A549 (cell line): ENCODE data around the gene ZNF438. TPM values are rescaled to one million over a fixed set of nuclear protein-coding genes. Genes with fewer than 3 reads are reported as not detected.

Experiments
- ATAC-seq, 2 experiments: fragments of 200-7000 bp in 1 of 2; fragments of >200 bp in 1 of 2; cut with Nextera tagmentation in 1 of 2; cut with Tn5 transposase in 1 of 2; 3 replicates each; pipeline versions ENCODE4 v1.8.0 to v1.9.1; 2018 to 2020; ENCODE audit warnings: mild to moderate bottlenecking in 1 of 2, moderate library complexity in 1 of 2
- CTCF ChIA-PET: fragments of 300-600 bp; sonication (Branson Sonifier 250); formaldehyde crosslinking; extraction: SDS; loops from one replicate; lab custom pipeline; 2021; ENCODE audit warnings: antibody characterized with exemption, inconsistent platforms; lab: Yijun Ruan, JAX
- POLR2A ChIA-PET: fragments of 350-600 bp; formaldehyde crosslinking; extraction: SDS; loops from one replicate; lab custom pipeline; 2021; ENCODE audit warnings: antibody characterized with exemption, inconsistent platforms; lab: Yijun Ruan, JAX
- DNase-seq, 2 experiments: peaks; one replicate each; pipeline versions ENCODE4 v3.0.0 to v3.0.0-alpha.2; 2011 to 2016; ENCODE audit warnings: low read depth in 1 of 2, low spot score in 1 of 2
- FAIRE-seq: peaks from 2 replicates; lab custom pipeline; 2011; peaks lifted over from hg19 to GRCh38; lab: Jason Lieb, UNC
- H3K27ac ChIP-seq, 2 experiments: fragments of >200 bp; sonication (Bioruptor Twin); formaldehyde crosslinking; 3 replicates each; pipeline ENCODE4 v1.5.1; 2016 to 2017
- H3K4me1 ChIP-seq: fragments of >200 bp; sonication (Bioruptor Twin); formaldehyde crosslinking; 3 replicates; pipeline ENCODE4 v1.6.1; 2016
- H3K4me2 ChIP-seq: fragments of >200 bp; sonication (Bioruptor Twin); formaldehyde crosslinking; 3 replicates; pipeline ENCODE4 v1.6.1; 2016
- H3K4me3 ChIP-seq: fragments of >200 bp; sonication (Bioruptor Twin); formaldehyde crosslinking; 3 replicates; pipeline ENCODE4 v1.5.1; 2016
- H3K9me3 ChIP-seq: fragments of >200 bp; sonication (Bioruptor Twin); formaldehyde crosslinking; 3 replicates; pipeline ENCODE4 v1.6.1; 2016
- BCL3 ChIP-seq: fragments of >200 bp; sonication (Bioruptor Twin); formaldehyde crosslinking; IDR thresholded peaks from 3 replicates; pipeline ENCODE4 v1.6.1; 2016
- BHLHE40 ChIP-seq: IDR thresholded peaks from 2 replicates; pipeline ENCODE4 v1.6.1; 2012; ENCODE audit warnings: low read depth, low read length, inconsistent platforms
- CBX8 ChIP-seq: fragments of 200-600 bp; sonication (generic); IDR thresholded peaks from 2 replicates; pipeline ENCODE4 v1.6.1; 2016
- CEBPB ChIP-seq, 2 experiments: fragments of >200 bp in 1 of 2; sonication (Bioruptor Twin) in 1 of 2; formaldehyde crosslinking in 1 of 2; IDR thresholded peaks; 2 replicates each; pipeline ENCODE4 v1.6.1; 2012 to 2016
- CHD2 ChIP-seq: fragments of 150-350 bp; IDR thresholded peaks from 2 replicates; pipeline ENCODE4 v1.6.1; 2014; ENCODE audit warnings: low read length; ENCODE audit not compliant: partially characterized antibody
- FOXS1 ChIP-seq: fragments of 250-450 bp; sonication (Bioruptor Pico); IDR thresholded peaks from 2 replicates; pipeline ENCODE4 v1.5.0; 2020; ENCODE audit warnings: mild to moderate bottlenecking, moderate library complexity
- GATA3 ChIP-seq: IDR thresholded peaks from 2 replicates; pipeline ENCODE4 v1.6.1; 2012; ENCODE audit warnings: borderline replicate concordance
- HES2 ChIP-seq: fragments of >200 bp; sonication (Bioruptor Twin); formaldehyde crosslinking; IDR thresholded peaks from 2 replicates; pipeline ENCODE4 v1.6.1; 2016
- HOXB13 ChIP-seq: fragments of 250-450 bp; sonication (Bioruptor Pico); IDR thresholded peaks from 2 replicates; pipeline ENCODE4 v1.5.0; 2020; ENCODE audit warnings: low read depth, mild to moderate bottlenecking, moderate library complexity
- JUNB ChIP-seq: fragments of >200 bp; sonication (Bioruptor Twin); formaldehyde crosslinking; IDR thresholded peaks from 2 replicates; pipeline ENCODE4 v1.6.1; 2016
- KDM5A ChIP-seq: fragments of 200-600 bp; sonication (generic); IDR thresholded peaks from 2 replicates; pipeline ENCODE4 v1.6.1; 2016; ENCODE audit warnings: antibody characterized with exemption, mild to moderate bottlenecking
- MAFK ChIP-seq: fragments of 450-650 bp; IDR thresholded peaks from 2 replicates; pipeline ENCODE4 v1.6.1; 2014; ENCODE audit not compliant: partially characterized antibody
- MAX ChIP-seq: IDR thresholded peaks from 2 replicates; pipeline ENCODE4 v1.6.1; 2012
- MAZ ChIP-seq: fragments of 150-350 bp; IDR thresholded peaks from 2 replicates; pipeline ENCODE4 v1.6.1; 2014; ENCODE audit warnings: antibody characterized with exemption, low read depth, low read length, borderline replicate concordance
- NFE2L2 ChIP-seq: fragments of 150-350 bp; conservative IDR thresholded peaks from 2 replicates; pipeline ENCODE4 v1.6.1; 2014; ENCODE audit warnings: low read length
- NPAS2 ChIP-seq: fragments of 250-450 bp; sonication (Bioruptor Pico); IDR thresholded peaks from 2 replicates; pipeline ENCODE4 v1.8.0; 2022; ENCODE audit warnings: mild to moderate bottlenecking, moderate library complexity, borderline replicate concordance
- NR3C1 ChIP-seq: fragments of >200 bp; sonication (Bioruptor Twin); formaldehyde crosslinking; IDR thresholded peaks from 3 replicates; pipeline ENCODE4 v1.6.1; 2017
- POLR2A ChIP-seq: IDR thresholded peaks from 2 replicates; pipeline ENCODE4 v1.6.1; 2012; ENCODE audit warnings: mild to moderate bottlenecking, low read length
- REST ChIP-seq: fragments of 200-600 bp; sonication (generic); IDR thresholded peaks from 2 replicates; pipeline ENCODE4 v1.6.1; 2016; ENCODE audit warnings: antibody characterized with exemption, mild to moderate bottlenecking, moderate library complexity
- SREBF2 ChIP-seq: fragments of 450-650 bp; IDR thresholded peaks from 2 replicates; pipeline ENCODE4 v1.6.1; 2014; ENCODE audit warnings: mild to moderate bottlenecking, moderate library complexity
- ZSCAN20 ChIP-seq: fragments of 250-450 bp; sonication (Bioruptor Pico); IDR thresholded peaks from 2 replicates; pipeline ENCODE4 v1.8.0; 2022; ENCODE audit warnings: mild to moderate bottlenecking, moderate library complexity
- WGBS: methylation state at CpG from one replicate; pipeline ENCODE4 v1.1.6; 2017; ENCODE audit errors: missing lambda C conversion rate; 5-methylcytosine and 5-hydroxymethylcytosine counted together
- polyA plus RNA-seq, 4 experiments: library from polyadenylated mRNA; depleted of rRNA in 3 of 4; stranded (reverse); fragments of >200 nt; fragmentation: RNase III in 1 of 4; extraction: RNeasy Plus Mini Kit Qiagen cat#74134 plus additional on column Dnase treatment in 1 of 4; gene quantifications; 2 replicates in 3 of 4; 3 replicates in 1 of 4; pipeline ENCODE4 v1.2.3, GENCODE V29; 2011 to 2017

Gene ZNF438
- polyA plus RNA-seq, 2 of the 4 experiments (the other 2 are of a cell fraction): 2.2 to 4.5 TPM

GRCh38 chr10:30883751-30884150 lies 147.9 kb downstream of the ZNF438 start:
- CTCF ChIA-PET: no interaction called here
- no peak for DNase-seq
- POLR2A ChIA-PET: no interaction called here
- no peaks in the 10 kb centered on the region for H3K9me3 ChIP-seq
- TF ChIP-seq NPAS2 (CRISPR knock-in tag): no peak
- TF ChIP-seq CHD2: no peak
- no peak for TF ChIP-seq REST
- no peak for TF ChIP-seq ZSCAN20 (CRISPR knock-in tag)
- TF ChIP-seq MAX: no peak
- TF ChIP-seq BCL3: no peak
- TF ChIP-seq KDM5A: no peak
- TF ChIP-seq, all 56 proteins: peak for 0
- Histone ChIP-seq H3K4me2 (no peak overlapping the region), H3K4me3 (no peak overlapping the region), H3K4me1 (no peaks in the 10 kb centered on the region), H3K27ac (no peak overlapping the region)
- ATAC-seq (no peak), FAIRE-seq (no peak)
- 71% methylated on average over 4 of the region's 4 CpGs for WGBS

- Histone ChIP-seq H3K9me3 (no peaks in the 10 kb centered on the region), H3K4me2 (no peak overlapping the region), H3K4me1 (no peaks in the 10 kb centered on the region), H3K4me3 (no peak overlapping the region), H3K27ac (no peak overlapping the region)
- no peak for ATAC-seq
- no peak for TF ChIP-seq BHLHE40
- POLR2A ChIA-PET: no interaction called here
- DNase-seq: no peak
- CTCF ChIA-PET: no interaction called here
- no peak for FAIRE-seq
These were observed 148.5 kb downstream of the ZNF438 start for GRCh38 chr10:30883116-30883515.

GRCh38 chr10:30882281-30882680 lies 149.4 kb downstream of the ZNF438 start:
- CTCF ChIA-PET: no interaction called here
- TF ChIP-seq NFE2L2 (no peak), MAFK (peak; percentile 8)
- no peaks in the 10 kb centered on the region for H3K9me3 ChIP-seq
- POLR2A ChIA-PET: no interaction called here
- H3K4me2 ChIP-seq: no peak overlapping the region
- no peak for DNase-seq
- ATAC-seq: no peak
- no peak for FAIRE-seq
- no peak overlapping the region for H3K27ac ChIP-seq
- H3K4me1 ChIP-seq: no peaks in the 10 kb centered on the region
- WGBS: 76% methylated on average over 1 of the region's 1 CpG
- no peak overlapping the region for H3K4me3 ChIP-seq

GRCh38 chr10:30878920-30879319 lies 152.7 kb downstream of the ZNF438 start:
- FAIRE-seq: no peak
- no peak for ATAC-seq

More at GRCh38 chr10:30878920-30879319, 152.7 kb downstream of the ZNF438 start:
- Histone ChIP-seq H3K9me3 (no peaks in the 10 kb centered on the region), H3K4me2 (no peak overlapping the region), H3K4me1 (no peaks in the 10 kb centered on the region), H3K4me3 (no peak overlapping the region), H3K27ac (no peak overlapping the region)
- POLR2A ChIA-PET: no interaction called here
- no peak for DNase-seq
- CTCF ChIA-PET: no interaction called here
- WGBS: 67% methylated on average over 5 of the region's 5 CpGs
- TF ChIP-seq JUNB (no peak), BHLHE40 (no peak), GATA3 (no peak), SREBF2 (no peak), NPAS2 (CRISPR knock-in tag) (no peak), FOXS1 (no peak), POLR2A (no peak), HOXB13 (CRISPR knock-in tag) (no peak), ZSCAN20 (CRISPR knock-in tag) (no peak), MAX (no peak), CEBPB (IDR thresholded peaks at IDR 0.05) (no peak), MAZ (no peak), HES2 (no peak), CBX8 (no peak), NR3C1 (no peak)
